Stomach (tissue), 4 donors: ENCODE results near the gene AFTPH.

Experiments used
- CTCF ChIP-seq, 7 experiments: fragments of 450-650 bp in 4 of 7; fragments of 200-600 bp in 3 of 7; sonication (generic) in 3 of 7; IDR thresholded peaks; one replicate each; pipeline ENCODE4 v1.5.1; 2016 to 2019; ENCODE audit warnings: antibody characterized with exemption in 7 of 7, control low read depth in 2 of 7, mild to moderate bottlenecking in 1 of 7
- EP300 ChIP-seq: sonication (generic); formaldehyde crosslinking; IDR thresholded peaks from one replicate; pipeline ENCODE4 v1.6.1; 2017; ENCODE audit warnings: antibody characterized with exemption
- POLR2A ChIP-seq, 4 donors: fragments of 450-650 bp; IDR thresholded peaks; one replicate each; pipeline ENCODE4 v1.6.1; 2016; ENCODE audit warnings: antibody characterized with exemption in 4 of 4, control low read depth in 2 of 4, mild to moderate bottlenecking in 1 of 4, moderate library complexity in 1 of 4
- POLR2AphosphoS5 ChIP-seq, 3 donors: sonication (generic); formaldehyde crosslinking; IDR thresholded peaks; one replicate each; pipeline ENCODE4 v1.6.1; 2016; ENCODE audit warnings: antibody characterized with exemption in 3 of 3

- no peak for TF ChIP-seq CTCF (IDR thresholded peaks at IDR 0.05)
- no peak for TF ChIP-seq POLR2A (IDR thresholded peaks at IDR 0.05)
- TF ChIP-seq POLR2AphosphoS5 (IDR thresholded peaks at IDR 0.05), result no peak
- TF ChIP-seq EP300, result no peak
Observed at GRCh38 chr2:64504774-64505720, 19.1 kb upstream of the AFTPH start.
